Fibroblast of the aortic adventitia (primary cell): ENCODE measurements around the gene SPRED1. TPM values are rescaled to one million over a fixed set of nuclear protein-coding genes. Genes with fewer than 3 reads are reported as not detected.
A peak's percentile ranks its signal among the peaks of the same experiment; 100 is the strongest.

ENCODE experiments used
- DNase-seq: peaks from one replicate; pipeline ENCODE4 v3.0.0-alpha.2; 2010; ENCODE audit warnings: low read depth
- H3K4me3 ChIP-seq: 2 replicates; pipeline ENCODE4 v1.5.1; 2011; ENCODE audit warnings: low read depth, mild to moderate bottlenecking, control low read depth, low read length, moderate library complexity
- CTCF ChIP-seq: IDR thresholded peaks from 2 replicates; pipeline ENCODE4 v1.5.1; 2011; ENCODE audit warnings: mild to moderate bottlenecking, low read length, control low read depth, inconsistent platforms; ENCODE audit not compliant: insufficient read depth
- total RNA-seq: library from RNA; depleted of rRNA; stranded (reverse); fragments of >200 nt; gene quantifications from 2 replicates; pipeline ENCODE4 v1.2.3, GENCODE V29; 2012; ENCODE audit warnings: low replicate concordance

The SPRED1 gene
- total RNA-seq, 1 donor = 55.1 TPM

GRCh38 chr15:38308797-38309196, 56.2 kb downstream of the SPRED1 start:
- no peak overlapping the region for H3K4me3 ChIP-seq

GRCh38 chr15:38312190-38312589, 59.6 kb downstream of the SPRED1 start:
- DNase-seq = no peak
- no peak overlapping the region for H3K4me3 ChIP-seq
- TF ChIP-seq CTCF = no peak

More at GRCh38 chr15:38308797-38309196, 56.2 kb downstream of the SPRED1 start:
- no peak for DNase-seq
- no peak for TF ChIP-seq CTCF

GRCh38 chr15:38316311-38316710, 63.7 kb downstream of the SPRED1 start:
- H3K4me3 ChIP-seq = no peak overlapping the region
- DNase-seq = no peak
- TF ChIP-seq CTCF = no peak

- peak; percentile 52 for DNase-seq
- no peak overlapping the region for H3K4me3 ChIP-seq
- TF ChIP-seq CTCF = no peak
These were observed 67.5 kb downstream of the SPRED1 start for GRCh38 chr15:38320181-38320580.

GRCh38 chr15:38320866-38321265, 68.2 kb downstream of the SPRED1 start:
- H3K4me3 ChIP-seq = no peak overlapping the region
- DNase-seq = no peak
- no peak for TF ChIP-seq CTCF

GRCh38 chr15:38323895-38324294, 71.3 kb downstream of the SPRED1 start:
- TF ChIP-seq CTCF = no peak
- no peak for DNase-seq

GRCh38 chr15:38324939-38325647, 72.5 kb downstream of the SPRED1 start:
- no peak overlapping the region for H3K4me3 ChIP-seq
- no peak for DNase-seq
- TF ChIP-seq CTCF = no peak

More at GRCh38 chr15:38323895-38324294, 71.3 kb downstream of the SPRED1 start:
- H3K4me3 ChIP-seq = no peak overlapping the region
